Natural killer cell (primary cell): ENCODE measurements around the gene ITGA7. TPM values are rescaled to one million over a fixed set of nuclear protein-coding genes. Genes with fewer than 3 reads are reported as not detected.

Experiments
- ATAC-seq, 3 donors: fragments of 150-1000 bp in 2 of 3; fragments of 200-7000 bp in 1 of 3; cut with Tn5 transposase; 1 replicate in 1 of 3; 2 replicates in 2 of 3; pipeline ENCODE4 v1.10.0; 2021; ENCODE audit warnings: mild to moderate bottlenecking in 2 of 3, moderate library complexity in 2 of 3
- DNase-seq, 2 donors: peaks; one replicate each; pipeline versions ENCODE4 v3.0.0 to v3.0.0-alpha.2; 2013 to 2021; ENCODE audit warnings: mixed read lengths in 1 of 2
- H3K27ac ChIP-seq: one replicate; pipeline ENCODE4 v1.5.1; 2013; ENCODE audit warnings: mild to moderate bottlenecking, low read length
- H3K27me3 ChIP-seq: one replicate; pipeline ENCODE4 v1.6.1; 2013; ENCODE audit warnings: low read length; ENCODE audit not compliant: control insufficient read depth, insufficient read depth
- H3K36me3 ChIP-seq: one replicate; pipeline ENCODE4 v1.6.1; 2013; ENCODE audit warnings: low read length; ENCODE audit not compliant: control insufficient read depth, insufficient read depth
- H3K4me1 ChIP-seq: one replicate; pipeline ENCODE4 v1.6.1; 2013; ENCODE audit warnings: low read length; ENCODE audit not compliant: control insufficient read depth, insufficient read depth
- H3K4me3 ChIP-seq: one replicate; pipeline ENCODE4 v1.5.1; 2013; ENCODE audit warnings: low read length
- H3K9me3 ChIP-seq: one replicate; pipeline ENCODE4 v1.6.1; 2013; ENCODE audit warnings: low read length; ENCODE audit not compliant: control insufficient read depth, insufficient read depth
- H3K27ac Mint-ChIP-seq, 2 donors: one replicate each; pipeline ENCODE4 v1.8.0; 2022; ENCODE audit warnings: mild to moderate bottlenecking in 2 of 2, mixed read lengths in 2 of 2, moderate library complexity in 1 of 2
- H3K27me3 Mint-ChIP-seq, 2 donors: one replicate each; pipeline ENCODE4 v1.8.0; 2022; ENCODE audit warnings: low read depth in 2 of 2, mixed read lengths in 2 of 2
- H3K36me3 Mint-ChIP-seq: one replicate; pipeline ENCODE4 v1.8.0; 2022; ENCODE audit warnings: mixed read lengths
- H3K4me1 Mint-ChIP-seq, 2 donors: one replicate each; pipeline ENCODE4 v1.8.0; 2022; ENCODE audit warnings: mixed read lengths in 2 of 2
- H3K4me3 Mint-ChIP-seq: one replicate; pipeline ENCODE4 v1.8.0; 2022; ENCODE audit warnings: mild to moderate bottlenecking, moderate library complexity, mixed read lengths
- H3K9me3 Mint-ChIP-seq, 2 donors: one replicate each; pipeline ENCODE4 v1.8.0; 2022; ENCODE audit warnings: mixed read lengths in 2 of 2
- CTCF ChIP-seq: fragments of 200-600 bp; IDR thresholded peaks from one replicate; pipeline ENCODE4 v1.8.0; 2022; ENCODE audit warnings: antibody characterized with exemption
- WGBS: methylation state at CpG from one replicate; pipeline ENCODE4 v1.1.7; 2013; ENCODE audit warnings: missing lambda C conversion rate; ENCODE audit not compliant: insufficient coverage; 5-methylcytosine and 5-hydroxymethylcytosine counted together
- intact Hi-C: fragments of 100-400 bp; cut with micrococcal nuclease; formaldehyde crosslinking; loops from one replicate; pipeline ENCODE4 v1.14.2; 2022
- total RNA-seq, 4 donors: library from RNA; stranded (reverse); fragments of 120-200 nt in 1 of 4; gene quantifications; one replicate each; pipeline versions ENCODE4 v1.2.3 to v1.2.4, GENCODE V29; 2013 to 2022

Gene ITGA7
- total RNA-seq, 3 donors from 2014 or later (not counting 1 experiment from before 2014, with no cell fraction given): 2.8 to 4.6 (median 4.3) TPM

GRCh38 chr12:55746913-55747231 is 39.2 kb upstream of the ITGA7 start:
- Mint-ChIP-seq H3K4me1 (peaks cover 34 to 42% of the 10 kb centered on the region in 2 donors), H3K9me3 (no peaks in the 10 kb centered on the region), H3K36me3 (no peaks in the 10 kb centered on the region), H3K27me3 (no peaks in the 10 kb centered on the region), H3K4me3 (no peak overlapping the region), H3K27ac (peak overlapping the region in 1 of 2 donors; percentile 30)
- Histone ChIP-seq H3K36me3 (peaks cover 9% of the 10 kb centered on the region), H3K4me3 (no peak overlapping the region), H3K9me3 (no peaks in the 10 kb centered on the region), H3K4me1 (peaks cover 25% of the 10 kb centered on the region), H3K27me3 (no peaks in the 10 kb centered on the region), H3K27ac (no peak overlapping the region)
- ATAC-seq: no peak
- no peak for DNase-seq
- intact Hi-C loops: no loop called here
- TF ChIP-seq CTCF: no peak

- ATAC-seq (no peak), DNase-seq (no peak)
- Histone ChIP-seq H3K27me3 (no peaks in the 10 kb centered on the region), H3K4me1 (peaks cover 25% of the 10 kb centered on the region), H3K9me3 (no peaks in the 10 kb centered on the region), H3K27ac (no peak overlapping the region), H3K36me3 (peaks cover 5% of the 10 kb centered on the region), H3K4me3 (no peak overlapping the region)
- Mint-ChIP-seq H3K27me3 (no peaks in the 10 kb centered on the region), H3K4me3 (peak overlapping the region; percentile 4), H3K36me3 (no peaks in the 10 kb centered on the region), H3K27ac (peak overlapping the region; percentile 6 to 15), H3K4me1 (peaks cover 34 to 42% of the 10 kb centered on the region in 2 donors), H3K9me3 (no peaks in the 10 kb centered on the region)
- 46% methylated on average over 2 of the region's 3 CpGs for WGBS
- intact Hi-C loops: no loop called here
- TF ChIP-seq CTCF: no peak
Measured at GRCh38 chr12:55746174-55746912, 38.6 kb upstream of the ITGA7 start.

GRCh38 chr12:55745361-55746173 is 37.9 kb upstream of the ITGA7 start:
- no peaks in the 10 kb centered on the region for H3K27me3 Mint-ChIP-seq
- Histone ChIP-seq H3K27ac (no peak overlapping the region), H3K36me3 (peaks cover 2% of the 10 kb centered on the region), H3K9me3 (no peaks in the 10 kb centered on the region), H3K4me3 (no peak overlapping the region), H3K27me3 (no peaks in the 10 kb centered on the region), H3K4me1 (peaks cover 25% of the 10 kb centered on the region)
- no peak for DNase-seq
- peak overlapping the region; percentile 6 to 15 for H3K27ac Mint-ChIP-seq
- peaks cover 34 to 42% of the 10 kb centered on the region in 2 donors for H3K4me1 Mint-ChIP-seq
- ATAC-seq: no peak
- intact Hi-C loops: no loop called here
- no peak for TF ChIP-seq CTCF
- H3K4me3 Mint-ChIP-seq: peak overlapping the region; percentile 70
- 47% methylated on average over 13 of the region's 13 CpGs for WGBS
- no peaks in the 10 kb centered on the region for H3K36me3 Mint-ChIP-seq
- H3K9me3 Mint-ChIP-seq: no peaks in the 10 kb centered on the region
